Activated gamma-delta T cell treated with anti-CD3 and anti-CD28 coated beads, Interleukin-2, amount 50 U/mL, for 16 hours (primary cell): ENCODE measurements around the gene GNAI3.
A peak's percentile ranks its signal among the peaks of the same experiment; 100 is the strongest.

Source experiments
- DNase-seq: peaks from one replicate; pipeline ENCODE4 v3.0.0-alpha.2; 2020; ENCODE audit warnings: low read depth

Gene GNAI3

DNA sequence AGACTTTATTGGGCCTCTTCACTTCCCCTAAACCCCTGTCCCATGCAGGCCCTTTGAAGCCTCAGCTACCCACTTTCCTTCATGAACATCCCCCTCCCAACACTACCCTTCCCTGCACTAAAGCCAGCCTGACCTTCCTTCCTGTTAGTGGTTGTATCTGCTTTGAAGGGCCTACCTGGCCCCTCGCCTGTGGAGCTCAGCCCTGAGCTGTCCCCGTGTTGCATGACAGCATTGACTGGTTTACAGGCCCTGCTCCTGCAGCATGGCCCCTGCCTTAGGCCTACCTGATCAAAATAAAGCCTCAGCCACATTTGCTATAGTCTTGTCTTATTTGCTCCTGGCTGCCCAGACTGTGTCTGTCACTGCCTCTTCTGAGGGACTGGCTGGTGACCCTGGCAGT, 113.0 kb downstream of the GNAI3 start:
- no peak for DNase-seq

DNA sequence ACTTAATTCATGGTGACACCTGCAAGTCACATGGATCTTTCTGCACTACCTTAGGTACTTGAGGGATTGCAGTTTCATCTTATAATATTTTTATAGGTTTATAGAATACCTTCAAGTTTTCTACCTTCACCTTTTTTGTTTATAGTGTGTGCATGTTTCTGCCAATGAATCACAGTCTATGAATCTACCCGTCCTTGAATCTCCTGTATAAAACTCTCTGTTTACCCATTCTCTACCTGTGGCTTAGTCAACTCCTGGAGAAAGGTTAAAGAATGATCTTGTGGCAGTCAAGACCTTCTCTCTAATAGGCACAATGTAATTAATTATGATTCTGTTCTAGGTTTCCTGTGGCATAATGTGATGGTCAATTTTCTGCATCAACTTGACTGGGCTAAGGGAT, 116.3 kb downstream of the GNAI3 start:
- no peak for DNase-seq

DNA sequence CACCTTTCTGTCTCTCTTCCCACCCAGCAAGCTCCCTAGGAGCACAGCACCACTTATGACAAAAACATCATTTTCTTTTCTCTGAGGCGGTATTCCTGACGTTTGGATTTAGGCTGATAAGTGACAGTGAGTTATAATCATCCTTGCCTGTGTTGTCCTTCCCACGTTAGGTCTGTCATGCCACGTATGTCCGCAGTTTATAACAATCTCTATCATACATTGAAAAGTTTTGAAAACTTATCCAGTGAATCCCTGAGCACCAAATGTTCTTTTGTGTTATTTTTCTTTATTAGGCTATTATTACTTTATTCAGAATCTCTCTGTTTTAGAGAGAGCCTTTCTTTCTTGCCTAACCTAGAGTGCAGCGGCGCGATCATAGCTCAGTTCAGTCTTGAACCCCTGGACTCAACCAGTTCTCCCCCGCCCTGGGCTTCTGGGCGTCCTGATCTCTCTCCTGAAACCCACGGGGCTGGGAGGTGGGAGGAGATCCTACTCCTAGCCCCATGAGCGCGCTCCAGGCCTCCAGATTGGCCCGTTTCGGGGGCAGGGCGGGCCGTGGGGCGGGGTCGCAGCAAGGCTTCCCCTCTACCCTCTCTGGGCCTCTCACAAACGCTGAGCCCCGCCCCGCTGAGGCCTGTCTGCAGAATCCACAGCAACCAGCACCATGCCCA, 119.2 kb downstream of the GNAI3 start, which contains the start of gene GSTM2:
Gene GSTM2 (plus strand): TSS at position 606 of the 671 bp plus-strand sequence. CDS start 59 bp downstream, at position 665.
- DNase-seq: peak; percentile 50
